GM21390 (cell line): ENCODE data around the gene KCNG2.

Source experiments
- ATAC-seq: cut with Tn5 transposase; IDR thresholded peaks from one replicate; pipeline ENCODE4 v1.9.1; 2021; ENCODE audit not compliant: unreplicated experiment

The KCNG2 gene

DNA sequence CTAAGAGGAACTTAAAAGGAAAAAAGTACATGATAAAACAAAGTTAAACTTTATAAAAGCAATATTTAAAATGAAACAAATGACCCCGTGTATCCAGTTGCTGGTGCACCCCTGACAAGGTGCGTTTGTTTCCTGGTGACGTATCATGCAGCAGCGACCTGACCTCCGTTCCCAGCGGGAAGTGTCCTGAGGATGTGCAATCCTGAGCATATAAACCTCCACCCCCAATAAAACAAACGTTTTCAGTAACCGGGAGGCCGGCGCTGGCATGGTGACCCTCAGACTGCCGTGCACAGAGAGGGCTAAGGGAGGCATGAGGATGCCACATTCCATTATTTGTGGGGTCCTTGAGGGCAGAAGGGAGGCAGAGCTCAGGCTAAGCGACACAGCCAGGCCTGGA is 138.9 kb downstream of the KCNG2 start:
- no peak for ATAC-seq

DNA sequence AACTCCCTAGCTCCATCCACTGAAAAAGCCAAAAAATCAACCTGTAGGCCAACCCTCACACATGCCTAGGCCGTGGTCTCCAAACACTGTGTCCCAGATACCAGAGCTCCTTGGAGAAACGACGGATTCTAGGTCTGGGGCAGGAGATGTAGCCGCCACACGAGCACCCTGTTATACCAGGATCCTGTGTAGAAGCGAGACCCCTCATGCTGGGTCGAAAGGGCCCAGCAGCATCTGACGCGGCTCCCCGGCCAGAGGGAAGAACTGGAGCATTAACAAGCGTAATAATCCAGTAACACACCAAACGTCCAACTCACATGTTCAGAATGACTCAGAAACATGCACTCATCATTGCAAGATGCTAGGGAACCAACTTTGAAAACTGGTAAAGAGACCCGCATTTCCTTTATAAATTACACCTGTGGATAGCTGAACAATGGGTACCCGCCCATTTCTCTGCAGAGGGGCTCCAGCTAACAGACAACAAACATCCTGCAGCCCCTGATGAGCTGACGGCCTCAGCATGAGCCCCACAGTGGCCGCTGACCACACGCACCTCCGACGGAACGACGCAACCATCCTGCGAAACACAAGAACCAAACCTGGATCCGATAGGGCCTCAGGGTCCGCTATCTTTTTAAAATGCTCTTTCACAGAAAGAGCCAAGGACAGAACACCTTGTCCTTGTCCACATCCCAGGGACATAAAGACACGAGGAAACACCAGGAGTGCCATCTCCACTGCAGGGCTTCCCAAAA is 139.5 kb downstream of the KCNG2 start:
- ATAC-seq: no peak

DNA sequence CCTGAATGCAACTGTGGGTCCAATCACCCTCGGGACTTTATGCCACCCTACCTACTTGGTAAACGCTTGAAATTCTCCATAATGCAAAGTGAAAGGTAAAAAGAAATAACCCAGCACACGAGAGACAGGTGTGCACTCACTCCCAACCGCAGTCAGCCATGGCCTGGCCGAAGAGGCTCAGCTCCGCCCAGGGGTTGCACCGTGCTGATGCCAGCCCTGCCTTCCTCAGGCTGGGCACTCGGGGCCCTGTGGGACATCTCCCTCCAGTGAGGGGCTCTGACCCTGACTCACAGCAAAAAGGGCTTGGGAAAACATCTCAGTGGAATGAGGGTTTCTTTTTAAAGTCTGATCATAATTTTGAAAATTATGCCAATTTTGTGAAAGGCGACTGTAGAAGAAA is 140.5 kb downstream of the KCNG2 start:
- no peak for ATAC-seq

DNA sequence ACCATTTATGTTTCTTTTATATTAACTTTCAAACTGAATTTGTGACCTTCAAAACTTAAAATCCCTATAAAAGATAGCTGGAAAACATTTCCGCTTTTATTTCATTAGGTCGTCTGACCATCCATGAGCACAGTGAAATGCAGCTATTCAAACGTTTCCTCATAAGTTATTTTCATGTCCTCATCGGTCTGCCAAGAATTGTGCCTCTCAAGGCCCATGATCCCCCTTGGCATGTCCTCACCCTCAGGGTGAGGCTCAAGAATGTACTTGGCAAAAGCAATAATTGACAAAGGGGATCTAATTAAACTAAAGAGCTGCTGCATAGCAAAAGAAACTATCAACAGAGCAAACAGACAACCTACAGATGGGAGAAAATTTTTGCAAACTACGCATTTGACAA is 141.4 kb downstream of the KCNG2 start:
- ATAC-seq: no peak

DNA sequence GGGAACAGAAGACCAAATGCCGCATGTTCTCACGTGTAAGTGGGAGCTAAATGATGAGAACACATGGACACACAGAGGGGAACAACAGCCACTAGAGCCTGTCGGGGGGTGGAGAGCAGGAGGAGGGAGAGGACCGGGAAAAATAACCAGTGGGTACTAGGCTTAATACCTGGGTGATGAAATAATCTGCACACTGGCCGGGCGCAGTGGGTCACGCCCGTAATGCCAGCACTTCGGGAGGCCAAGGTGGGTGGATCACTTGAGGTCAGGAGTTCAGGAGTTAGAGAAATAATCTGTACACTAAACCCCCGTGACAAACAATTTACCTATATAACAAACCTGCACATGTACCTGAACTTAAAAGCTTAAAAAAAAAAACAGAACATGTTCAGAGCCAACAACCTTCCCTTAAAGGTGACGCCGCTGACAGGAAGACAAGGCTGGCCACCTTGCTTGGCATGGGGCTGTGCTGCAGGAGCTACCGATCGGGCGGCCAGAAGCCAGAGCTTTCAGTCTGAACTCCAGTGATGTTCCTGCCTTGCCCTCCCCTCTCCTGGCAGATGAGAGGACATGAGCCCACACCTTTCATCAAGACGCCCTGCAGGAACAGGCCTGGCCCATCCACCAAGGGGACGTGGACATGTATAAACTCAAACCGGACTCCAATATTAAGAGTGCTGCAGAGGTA is 142.5 kb downstream of the KCNG2 start:
- no peak for ATAC-seq

DNA sequence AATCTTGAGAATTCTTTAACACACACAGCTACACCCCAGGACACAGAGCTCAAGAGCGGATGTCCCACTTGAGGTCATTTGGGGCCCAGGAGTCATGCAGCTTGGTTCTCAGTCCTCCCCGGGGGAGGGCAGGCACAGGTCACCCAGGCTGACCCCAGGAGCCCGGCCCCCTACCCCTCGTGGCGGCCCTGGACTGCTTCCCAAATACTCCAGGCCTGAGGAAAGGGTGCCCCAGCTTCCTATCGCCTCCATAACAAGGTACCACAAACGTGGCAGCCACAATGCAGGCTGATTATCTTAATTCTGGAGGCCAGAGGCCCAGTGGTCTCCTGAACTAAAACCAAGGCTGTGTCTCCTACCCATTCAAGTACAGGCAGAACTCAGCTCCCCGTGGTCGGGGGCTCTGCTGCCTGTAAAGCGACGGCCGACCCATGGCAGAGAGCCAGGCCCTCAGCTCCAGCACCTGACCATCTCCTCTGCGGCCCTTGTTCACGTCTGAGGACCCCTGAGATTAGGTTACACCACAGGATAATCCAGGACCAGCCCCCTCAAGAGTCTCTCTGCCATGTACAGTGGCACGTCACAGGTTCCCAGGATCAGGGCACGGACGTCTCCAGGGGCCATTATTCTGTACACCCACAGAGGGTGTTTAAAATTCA is 143.2 kb downstream of the KCNG2 start:
- no peak for ATAC-seq

DNA sequence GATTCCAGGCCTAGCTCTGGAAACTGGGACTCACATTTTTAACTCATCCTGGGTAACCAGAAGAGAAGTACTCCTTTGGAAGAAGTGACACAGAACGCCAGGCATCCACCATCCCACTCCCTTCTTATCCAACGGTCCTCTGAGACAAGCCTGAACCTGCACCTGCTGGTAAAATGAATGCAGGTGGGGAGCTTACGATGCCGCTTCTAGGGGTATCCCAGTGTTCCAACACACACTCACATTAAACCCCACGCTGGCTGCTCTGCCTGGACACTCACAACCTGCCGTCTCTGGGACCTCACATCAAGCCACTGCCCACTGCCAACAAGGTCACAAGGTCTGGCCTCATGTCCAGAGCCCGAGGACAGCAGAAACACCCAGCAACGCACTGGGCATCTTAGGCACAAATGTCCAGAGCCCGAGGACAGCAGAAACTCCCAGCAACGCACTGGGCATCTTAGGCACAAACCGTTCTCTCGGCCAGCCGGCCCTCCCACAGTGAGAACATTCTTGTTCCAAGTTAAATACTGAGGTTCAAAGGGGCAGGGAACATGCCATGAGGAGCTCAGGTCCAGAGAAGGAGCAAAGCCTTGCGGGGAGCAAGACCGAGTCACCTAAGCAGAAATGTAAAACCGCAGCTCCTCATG is 143.9 kb downstream of the KCNG2 start:
- ATAC-seq: no peak

DNA sequence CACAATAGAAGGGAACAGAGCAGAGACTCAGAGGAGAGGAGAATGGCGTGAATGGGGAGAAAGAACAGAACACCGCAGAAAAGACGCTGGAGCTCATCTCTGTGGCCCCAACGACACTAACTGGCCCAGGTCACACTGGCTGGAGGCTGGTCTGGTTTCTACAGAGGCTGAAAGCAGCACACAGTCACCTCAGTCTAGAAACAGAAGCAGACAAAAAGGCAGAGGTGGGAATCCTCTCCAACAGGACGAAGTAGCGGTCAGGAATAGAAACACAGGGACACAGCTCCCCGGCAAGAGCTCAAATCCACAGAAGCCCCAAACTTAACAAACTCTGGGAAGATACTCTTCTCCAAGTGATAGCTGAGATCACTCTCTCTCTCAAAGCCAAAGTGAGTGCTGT is 144.5 kb downstream of the KCNG2 start:
- ATAC-seq: no peak

DNA sequence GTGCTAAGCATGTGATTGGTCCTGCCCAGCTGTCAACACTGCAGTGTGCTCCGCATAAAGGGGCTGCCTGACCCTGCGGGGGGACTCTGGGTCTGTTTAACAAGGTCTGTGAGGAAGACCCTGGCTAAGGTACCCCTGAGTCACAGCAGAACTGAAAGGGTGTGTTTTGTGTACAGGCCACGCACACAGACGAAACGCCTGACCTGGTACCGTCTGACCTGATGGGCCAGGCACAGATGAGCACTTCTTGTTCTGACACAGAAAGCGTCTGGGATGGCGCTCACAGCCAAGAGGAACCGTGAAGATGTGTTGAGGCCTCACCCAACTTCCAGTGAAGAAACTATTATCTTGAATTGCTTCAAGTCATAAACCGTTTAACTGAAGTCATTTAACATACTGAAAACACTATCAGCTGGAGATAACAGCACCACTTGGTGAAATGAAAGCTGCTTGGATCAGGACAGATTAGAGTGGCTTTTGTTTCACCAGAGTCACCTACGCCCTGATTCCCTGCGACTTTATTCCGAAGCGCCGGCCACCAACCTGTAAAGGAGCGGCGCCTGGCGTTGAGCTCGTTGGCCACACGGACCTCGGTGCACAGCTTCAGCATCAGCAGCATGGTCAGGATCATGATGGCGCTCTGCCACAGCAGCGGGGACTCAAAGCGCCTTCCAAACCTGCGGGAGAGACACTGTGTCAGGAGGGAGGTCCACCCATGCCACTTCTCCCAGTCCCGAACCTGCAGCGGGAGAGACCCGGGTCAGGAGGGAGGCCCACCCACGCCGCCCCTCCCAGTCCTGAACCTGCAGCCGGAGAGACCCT is 145.3 kb downstream of the KCNG2 start:
- no peak for ATAC-seq

DNA sequence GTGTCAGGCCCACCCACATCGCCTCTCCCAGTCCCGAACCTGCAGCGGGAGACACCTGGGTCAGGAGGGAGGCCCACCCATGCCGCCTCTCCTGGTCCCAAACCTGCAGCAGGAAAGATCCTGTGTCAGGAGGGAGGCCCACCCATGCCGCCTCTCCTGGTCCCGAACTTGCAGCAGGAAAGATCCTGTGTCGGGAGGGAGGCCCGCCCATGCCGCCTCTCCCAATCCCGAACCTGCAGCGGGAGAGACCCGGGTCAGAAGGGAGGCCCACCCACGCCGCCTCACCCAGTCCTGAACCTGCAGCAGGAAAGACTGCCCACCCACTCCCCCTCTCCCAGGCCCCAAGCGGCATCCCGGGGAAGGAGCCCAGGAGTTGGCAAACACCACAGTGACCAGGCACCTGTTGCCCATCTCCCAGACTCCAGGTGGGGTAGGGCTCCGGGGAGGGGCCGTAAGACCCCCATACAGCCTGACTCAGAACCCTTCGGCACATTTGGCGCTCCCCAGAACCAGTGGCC is 145.9 kb downstream of the KCNG2 start:
- ATAC-seq: no peak

DNA sequence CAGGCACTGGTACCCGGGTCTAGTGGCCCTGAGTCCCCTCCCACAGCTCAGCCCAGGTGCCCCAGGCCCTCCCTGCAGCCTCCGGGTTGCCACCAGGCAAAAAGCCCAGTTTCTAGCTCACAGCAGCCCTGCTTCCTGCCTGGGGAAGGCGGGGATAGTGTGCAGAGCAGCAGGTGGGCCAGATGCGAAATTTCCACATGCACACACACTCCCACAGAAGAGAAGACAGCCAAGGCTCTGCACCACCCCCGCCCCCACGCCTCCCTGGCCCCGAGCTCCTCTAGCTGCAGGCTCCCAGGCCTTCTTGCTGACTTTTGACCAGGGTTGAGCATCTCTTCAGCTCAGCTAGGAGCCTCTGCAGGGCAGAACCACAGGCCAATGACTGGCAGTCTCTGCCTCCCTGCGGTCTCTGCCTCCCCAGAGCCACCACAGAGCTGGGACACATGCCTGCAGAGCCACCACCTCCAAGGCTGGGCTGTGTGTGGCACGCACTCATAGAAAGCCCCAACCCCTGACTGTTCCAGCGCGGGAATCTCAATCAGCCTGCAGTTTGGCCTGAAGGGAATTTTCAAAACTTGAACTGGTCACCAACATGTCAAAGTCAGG is 146.5 kb downstream of the KCNG2 start:
- ATAC-seq: no peak

DNA sequence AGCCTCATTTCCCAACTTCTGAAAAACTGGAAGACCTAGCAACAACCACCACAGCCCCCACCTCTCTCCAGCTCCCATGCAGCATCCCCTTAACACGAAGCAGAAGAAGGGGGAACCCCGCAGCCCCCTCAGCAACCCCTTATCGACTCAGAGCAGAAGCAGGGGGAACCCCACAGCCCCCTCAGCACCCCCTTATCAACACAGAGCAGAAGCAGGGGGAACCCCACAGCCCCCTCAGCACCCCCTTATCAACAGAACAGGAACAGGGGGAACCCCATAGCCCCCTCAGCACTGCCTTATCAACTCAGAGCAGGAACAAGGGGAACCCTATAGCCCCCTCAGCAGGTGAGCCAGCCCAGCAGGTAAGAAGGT is 147.0 kb downstream of the KCNG2 start:
- no peak for ATAC-seq

DNA sequence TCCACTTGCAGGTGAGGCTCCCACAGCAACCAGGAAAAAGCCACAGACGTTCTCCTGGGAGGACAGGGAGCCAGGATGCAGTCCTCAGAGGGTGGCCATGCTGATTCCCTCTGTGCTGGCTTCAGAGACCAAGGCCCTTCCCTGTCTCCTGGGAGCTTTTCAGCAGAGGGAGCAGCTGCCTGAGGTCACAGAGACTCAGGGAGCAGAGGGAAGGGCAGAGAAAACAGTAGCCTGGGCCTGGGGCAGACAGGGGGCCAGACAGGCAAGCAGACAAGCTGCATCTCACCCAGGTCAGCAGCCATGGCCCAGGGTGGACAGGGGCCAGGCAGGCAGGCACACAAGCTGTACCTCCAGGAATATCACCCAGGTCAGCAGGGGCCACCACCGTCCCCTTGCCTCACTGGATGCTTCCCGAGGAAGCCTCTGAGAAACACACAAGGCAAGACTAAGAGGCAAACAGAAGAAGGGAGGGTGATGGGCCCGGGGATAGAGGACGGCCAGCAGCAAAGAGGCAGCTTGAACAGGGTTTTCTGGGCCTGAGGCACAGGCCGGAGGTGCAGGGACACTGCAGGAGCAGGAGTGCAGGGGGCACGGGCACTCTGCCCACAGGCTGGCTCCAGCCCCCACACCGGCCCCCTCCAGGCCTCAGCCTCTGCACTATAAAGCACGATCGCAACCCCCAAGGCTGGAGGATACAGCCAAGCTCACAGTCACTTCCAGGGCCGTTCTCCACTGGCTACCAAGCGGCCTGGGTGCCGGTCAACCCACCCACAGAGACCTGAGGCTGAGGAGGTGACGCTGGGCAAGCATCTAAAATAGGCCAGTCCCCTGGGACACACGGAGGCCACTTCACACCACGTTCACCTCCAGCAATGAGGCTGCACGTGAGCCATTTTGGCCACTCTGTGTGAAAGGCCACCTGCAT is 147.6 kb downstream of the KCNG2 start:
- no peak for ATAC-seq

DNA sequence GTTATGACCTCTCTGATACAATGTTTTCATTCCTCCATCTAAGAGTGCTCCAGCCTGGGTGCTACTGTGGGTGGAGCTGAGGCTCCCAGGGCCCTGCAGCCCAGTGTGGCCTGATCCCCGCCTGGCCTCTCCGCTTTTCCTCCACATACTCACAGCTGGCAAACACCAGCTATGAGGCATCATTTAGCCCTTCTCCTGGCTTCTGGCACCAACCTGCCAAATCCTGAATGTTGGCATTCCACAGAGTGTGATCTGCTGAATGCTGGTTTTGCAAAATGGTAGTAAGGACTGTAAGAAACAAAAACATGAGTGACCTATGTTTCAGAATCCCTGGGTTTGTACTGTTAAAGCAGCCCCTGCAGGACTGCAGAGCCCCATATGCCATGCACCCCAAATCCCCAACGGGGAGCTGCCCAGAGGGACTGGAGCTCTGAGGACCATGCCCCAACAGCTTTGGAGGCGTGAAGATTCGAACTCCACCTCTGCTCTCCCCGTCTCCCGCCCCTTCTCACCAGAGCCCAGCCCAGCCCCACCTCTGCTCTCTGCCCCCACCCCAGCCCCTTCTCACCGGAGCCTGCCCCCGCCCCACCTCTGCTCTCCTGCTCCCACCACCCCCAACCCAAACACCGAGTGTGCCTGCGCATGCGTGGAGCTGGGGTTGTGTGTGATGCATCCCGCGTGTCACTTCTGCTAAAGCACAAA is 149.5 kb downstream of the KCNG2 start:
- ATAC-seq: no peak

DNA sequence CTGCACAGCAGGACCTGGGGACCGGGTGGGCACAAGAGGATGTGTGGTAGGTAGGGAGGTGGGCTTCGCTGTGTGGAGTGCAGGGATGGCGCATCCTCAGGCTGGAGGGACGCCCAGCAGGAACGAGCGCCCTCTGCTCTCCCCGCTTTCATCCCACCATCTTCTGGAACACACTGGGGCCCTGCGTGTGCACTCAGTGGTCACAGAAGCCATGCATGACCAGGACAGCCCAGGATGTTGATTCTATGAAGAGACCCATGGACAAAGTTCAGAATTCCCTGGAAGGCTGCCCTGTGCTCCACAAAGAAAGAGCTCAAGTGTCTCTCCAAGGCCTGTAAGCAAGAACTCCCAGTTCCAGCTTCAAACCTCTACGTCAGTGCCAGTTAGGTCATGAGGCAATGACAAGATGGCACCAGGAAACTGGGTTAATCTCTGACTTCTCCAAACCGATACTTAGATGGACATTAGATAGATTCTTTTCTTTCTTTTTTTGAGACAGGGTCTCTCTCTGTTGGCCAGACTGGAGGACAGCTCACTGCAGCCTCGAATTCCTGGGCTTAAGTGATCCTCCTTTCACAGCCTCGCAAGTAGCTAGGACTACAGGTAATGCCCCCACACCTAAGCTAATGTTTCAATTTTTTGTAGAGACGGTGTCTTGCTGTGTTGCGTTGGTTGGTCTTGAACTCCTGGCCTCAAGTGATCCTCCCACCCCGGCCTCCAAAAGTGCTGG is 150.3 kb downstream of the KCNG2 start:
- no peak for ATAC-seq

DNA sequence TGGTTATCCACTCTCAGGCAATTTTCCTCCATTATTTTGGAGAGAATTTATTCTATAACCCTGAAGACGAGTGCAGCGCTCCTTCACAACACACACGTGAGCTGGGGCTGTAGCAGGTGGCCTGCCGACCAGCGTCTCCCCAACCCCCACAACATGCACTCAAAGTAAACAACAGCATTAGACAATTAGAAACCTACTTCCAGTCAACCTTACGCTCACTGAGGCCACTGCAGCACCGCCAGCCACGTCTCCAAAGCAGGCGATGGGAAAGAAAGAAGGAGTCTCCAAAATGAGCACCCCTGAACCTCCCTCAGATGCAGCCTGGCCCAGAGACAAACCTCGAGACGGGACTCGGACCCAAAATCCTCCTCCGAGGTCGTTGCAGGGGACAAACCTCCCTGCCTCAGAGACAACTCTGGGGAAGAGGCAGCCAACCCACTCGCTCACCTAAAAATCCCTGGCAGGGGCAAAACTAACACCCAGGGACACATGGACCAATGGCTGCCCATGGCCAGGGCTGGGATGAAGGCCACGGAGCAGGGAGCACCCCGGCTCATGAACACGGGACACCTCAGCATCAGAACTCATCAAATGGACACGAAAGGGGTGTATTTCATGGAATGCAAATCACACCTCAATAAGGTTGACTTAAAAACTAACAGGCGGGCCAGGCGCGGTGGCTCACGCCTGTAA is 151.1 kb downstream of the KCNG2 start:
- no peak for ATAC-seq
